Embryonic facial prominence (tissue), 1 donor: Measurements from ENCODE around the gene SPACA7.
"Not testable (repeated sequence)": the region's sequence is repeated elsewhere in the genome, so short reads cannot be mapped to it uniquely, and the experiment has no call there.

Experiments used
- DNase-seq: peaks from one replicate; pipeline ENCODE4 v3.0.0-alpha.2; 2016; ENCODE audit errors: extremely low spot score

Gene SPACA7

GRCh38 chr13:112350300-112350699, 25.9 kb upstream of the SPACA7 start:
- no peak for DNase-seq

- no peak for DNase-seq
Observed at GRCh38 chr13:112351825-112352224, 24.3 kb upstream of the SPACA7 start.

- no peak for DNase-seq
Observed at GRCh38 chr13:112353856-112354255, 22.3 kb upstream of the SPACA7 start.

DNA sequence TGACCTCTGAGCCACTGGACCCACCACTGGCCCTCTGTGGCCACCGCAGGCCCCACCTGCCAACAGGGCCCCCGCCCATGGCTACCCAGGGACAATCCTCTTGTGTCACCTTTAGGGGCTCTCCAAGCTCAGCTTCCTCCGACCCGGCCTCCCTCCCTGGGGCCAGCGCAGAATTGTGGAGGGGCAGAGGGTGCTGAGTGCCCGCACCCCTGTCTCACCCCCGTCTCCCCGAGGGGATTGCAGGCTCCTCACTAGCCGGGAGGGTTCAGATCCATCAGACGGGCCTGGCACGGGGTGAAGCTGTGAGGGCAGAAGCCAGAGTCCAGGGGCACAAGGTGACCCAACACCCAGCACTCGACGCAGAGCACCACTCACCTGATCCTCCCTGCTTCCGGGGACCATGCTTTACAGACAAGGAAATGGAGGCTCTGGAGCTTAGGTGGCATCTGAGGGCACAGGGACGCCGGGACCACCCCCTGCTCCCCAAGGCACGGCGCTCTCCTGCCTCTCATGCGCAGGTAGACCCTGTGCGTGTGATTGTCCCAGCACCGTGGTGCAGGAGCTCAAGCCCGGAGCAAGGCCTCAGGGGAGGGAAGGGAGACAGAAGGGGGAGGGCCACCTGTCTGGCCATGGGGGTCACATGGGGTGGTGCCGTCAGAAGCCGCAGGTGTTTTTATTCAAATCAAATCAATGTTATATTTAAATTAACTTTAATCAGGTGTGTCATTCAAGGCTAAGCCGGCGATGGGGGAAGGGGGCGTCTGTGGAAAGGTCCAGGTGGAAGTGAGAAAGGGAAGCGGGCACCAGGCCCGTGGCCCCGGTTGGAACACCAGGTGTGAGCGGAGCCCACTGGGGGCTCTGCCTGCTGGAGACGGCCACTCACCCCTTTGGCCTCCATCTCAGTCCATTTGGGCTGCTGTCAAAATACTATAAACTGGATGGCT, 21.6 kb upstream of the SPACA7 start:
- DNase-seq, result no peak

DNA sequence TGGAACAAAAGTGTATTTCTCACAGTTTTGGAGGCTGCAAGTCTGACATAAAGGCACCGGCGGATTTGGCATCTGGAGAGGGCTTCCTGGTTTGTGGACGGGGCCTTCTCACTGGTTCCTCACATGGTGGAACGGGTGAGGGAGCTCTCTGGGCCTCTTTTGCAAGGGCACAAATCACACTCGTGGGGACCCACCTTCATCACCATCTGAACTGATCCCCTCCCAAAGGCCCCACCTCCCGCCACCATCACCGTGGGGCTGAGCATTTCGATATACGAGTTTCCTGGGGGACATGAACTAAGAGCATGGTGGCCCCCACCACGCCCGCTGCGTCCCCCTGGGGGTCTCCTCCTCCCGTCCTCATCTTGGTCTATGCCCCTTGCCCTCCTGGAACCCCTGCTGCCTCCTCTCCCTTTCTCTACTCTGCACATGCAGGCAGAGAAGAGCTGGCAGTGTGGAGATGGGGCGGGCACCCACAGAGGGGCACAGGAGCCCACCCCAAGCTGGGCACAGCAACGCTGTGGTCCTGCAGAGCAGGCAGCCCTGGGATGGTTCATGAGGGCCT, 20.8 kb upstream of the SPACA7 start:
- DNase-seq, result no peak

DNA sequence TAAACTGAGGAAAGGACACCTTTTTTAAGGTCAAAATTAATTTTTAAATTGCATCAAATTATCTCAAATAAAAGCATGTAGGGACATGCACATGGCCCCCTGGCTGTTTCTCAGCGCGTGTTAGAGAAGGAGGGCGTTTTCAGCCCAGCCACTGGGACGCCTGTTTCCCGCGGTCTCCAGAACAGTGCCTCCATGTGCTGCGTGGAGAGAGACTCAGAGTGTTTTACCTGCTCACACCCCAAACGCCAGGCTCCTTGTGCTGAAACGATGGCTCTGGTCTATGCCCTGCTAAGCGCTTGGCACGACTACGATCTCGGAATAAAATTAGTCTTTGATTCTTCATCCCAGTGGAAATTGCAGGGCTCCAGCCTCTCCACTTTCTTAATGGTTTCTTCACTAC, 20.0 kb upstream of the SPACA7 start:
- no peak for DNase-seq

GRCh38 chr13:112358156-112358555, 18.0 kb upstream of the SPACA7 start:
- DNase-seq, result no peak

DNA sequence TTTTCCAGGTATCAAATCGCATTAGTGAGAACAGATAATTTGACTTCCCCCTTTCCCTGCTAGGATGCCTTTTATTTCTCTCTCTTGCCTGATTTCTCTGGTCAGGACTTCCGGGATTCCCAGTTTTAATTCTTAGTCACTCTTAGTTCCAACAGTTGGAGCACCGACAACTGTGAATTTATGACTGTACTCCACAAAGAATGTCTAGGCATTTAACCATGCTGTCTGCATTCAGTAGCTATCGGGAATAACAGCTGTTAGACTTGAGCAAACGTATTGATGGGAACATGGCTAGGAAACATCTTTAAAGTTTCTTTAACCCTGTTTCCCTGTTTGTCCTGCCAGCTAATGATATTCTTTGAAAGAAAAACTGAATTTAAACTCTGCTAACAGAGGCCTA, 14.1 kb upstream of the SPACA7 start:
- no peak for DNase-seq

GRCh38 chr13:112363867-112364528, 12.2 kb upstream of the SPACA7 start:
- DNase-seq, result no peak

DNA sequence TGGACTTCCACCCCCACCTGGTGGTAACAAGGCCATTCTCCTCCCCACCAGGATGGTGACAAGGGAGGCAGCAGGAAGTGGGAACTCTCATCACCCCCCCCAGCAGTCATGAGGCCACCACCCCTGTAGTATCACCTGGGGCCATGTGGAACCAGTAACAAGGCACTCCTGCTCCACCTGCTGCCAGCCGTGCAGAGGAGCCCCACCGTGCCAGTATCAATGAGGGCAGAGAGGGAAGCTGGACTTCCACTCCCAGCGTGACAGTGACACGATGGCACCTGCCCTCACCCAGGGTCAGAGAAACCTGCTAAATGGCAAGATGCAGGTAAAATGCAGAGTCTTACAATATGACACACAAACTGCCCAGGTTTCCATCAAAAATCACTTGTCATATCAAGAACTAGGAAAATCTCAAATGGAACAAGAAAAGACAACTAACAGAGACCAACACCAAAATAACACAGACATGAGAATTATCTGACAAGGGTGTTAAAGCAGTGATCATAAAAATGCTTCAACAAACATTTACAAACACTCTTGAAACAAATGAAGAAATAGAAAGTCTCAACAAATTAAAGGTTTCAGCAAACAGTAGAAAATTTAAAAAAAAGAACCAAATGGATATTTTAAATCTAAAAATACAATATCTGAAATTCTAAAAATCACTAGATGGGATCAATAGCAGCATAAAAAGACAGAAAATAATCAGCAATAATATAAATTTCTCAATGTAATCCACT, 9.1 kb upstream of the SPACA7 start:
- no peak for DNase-seq

- no peak for DNase-seq
Observed at GRCh38 chr13:112368883-112369282, 7.3 kb upstream of the SPACA7 start.

- DNase-seq, result no peak
Observed at GRCh38 chr13:112370311-112370710, 5.8 kb upstream of the SPACA7 start.

- no peak for DNase-seq
Observed at GRCh38 chr13:112374271-112374670, 1.9 kb upstream of the SPACA7 start.

DNA sequence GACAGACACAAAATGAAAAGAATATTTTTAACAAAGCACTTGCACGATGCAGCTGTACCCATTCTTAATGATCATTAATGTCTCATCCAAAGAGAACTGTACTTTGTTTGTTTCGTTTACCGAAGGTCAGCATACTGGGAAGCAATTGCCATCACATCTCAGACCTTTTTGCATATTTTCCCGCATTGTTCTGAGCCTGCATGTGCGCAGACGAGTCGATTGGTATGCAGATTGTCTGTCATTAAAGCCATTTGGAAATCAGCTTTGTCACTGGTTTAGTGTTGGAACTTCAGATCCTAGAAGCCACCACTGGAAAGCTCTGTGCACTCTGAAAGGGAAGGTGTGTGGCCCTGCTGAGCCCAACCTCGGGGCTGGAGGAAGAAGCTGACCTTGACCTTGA, 15.6 kb downstream of the SPACA7 start:
- DNase-seq, result no peak

DNA sequence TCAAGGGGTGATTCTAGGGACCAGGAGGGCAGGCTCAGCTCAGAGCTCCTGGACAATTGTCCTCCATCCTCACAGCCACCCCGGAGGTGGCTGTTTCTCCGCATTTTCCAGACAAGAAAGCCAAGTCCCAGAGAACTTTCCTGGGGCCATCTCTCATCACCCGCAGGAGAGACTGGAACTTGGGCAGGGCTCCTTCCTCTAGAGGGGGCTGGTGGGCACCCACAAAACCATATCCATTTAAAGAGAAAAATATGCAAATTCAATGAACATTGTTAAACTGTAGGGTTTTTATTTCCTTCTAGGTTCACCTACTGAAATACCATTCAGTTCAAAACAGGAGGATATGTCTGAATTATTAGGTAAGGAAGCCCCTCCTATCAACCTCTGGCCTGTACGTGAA, 16.6 kb downstream of the SPACA7 start:
- DNase-seq, result no peak

- DNase-seq, result not testable (repeated sequence)
Observed at GRCh38 chr13:112395022-112395421, 18.9 kb downstream of the SPACA7 start.

DNA sequence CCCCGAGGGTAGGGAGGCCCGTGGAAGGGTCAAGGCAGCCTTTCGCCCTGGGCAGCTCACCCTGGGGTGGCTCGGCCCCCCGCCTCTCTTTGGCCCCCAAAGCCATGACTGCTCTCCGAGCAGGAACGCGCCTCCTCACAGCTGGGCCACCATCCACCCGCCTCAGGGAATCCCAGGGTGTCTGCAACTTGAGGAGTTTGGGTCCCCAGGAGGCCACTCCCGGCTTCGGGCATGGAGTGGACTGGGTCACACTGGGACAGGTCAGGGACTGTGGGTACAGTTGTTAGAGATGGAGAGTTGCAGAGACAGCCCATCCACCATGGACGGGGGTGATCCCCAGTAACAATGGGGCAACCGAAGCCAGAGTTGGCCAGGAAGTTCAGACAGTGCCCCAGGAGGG, 19.8 kb downstream of the SPACA7 start:
- not testable (repeated sequence) for DNase-seq

GRCh38 chr13:112397108-112397507, 21.0 kb downstream of the SPACA7 start:
- no peak for DNase-seq

DNA sequence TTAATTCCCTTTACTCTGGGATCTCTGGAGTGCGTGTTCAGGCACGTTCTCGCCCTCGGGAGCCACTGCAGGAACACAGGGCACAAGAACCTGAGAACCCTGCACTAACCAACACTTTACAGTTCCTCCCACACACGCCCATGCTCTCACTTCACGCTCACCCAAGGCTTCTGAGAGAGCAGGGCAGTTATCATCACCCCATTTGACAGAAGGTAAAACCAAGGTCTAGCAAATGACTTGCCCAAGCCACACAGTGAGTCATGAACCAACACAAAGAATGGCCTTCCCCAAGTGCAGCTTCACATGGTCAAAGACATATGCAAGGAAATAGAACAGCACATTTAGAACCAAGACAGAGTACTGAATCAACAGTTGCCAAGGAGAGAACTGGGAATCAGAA, 22.2 kb downstream of the SPACA7 start:
- DNase-seq, result not testable (repeated sequence)

DNA sequence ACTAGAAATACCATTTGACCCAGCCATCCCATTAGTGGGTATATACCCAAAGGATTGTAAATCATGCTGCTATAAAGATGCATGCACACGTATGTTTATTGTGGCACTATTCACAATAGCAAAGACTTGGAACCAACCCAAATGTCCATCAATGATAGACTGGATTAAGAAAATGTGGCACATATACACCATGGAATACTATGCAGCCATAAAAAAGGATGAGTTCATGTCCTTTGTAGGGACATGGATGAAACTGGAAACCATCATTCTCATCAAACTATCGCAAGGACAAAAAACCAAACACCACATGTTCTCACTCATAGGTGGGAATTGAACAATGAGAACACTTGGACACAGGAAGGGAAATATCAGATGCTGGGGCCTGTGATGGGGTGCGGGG, 33.7 kb downstream of the SPACA7 start:
- not testable (repeated sequence) for DNase-seq

DNA sequence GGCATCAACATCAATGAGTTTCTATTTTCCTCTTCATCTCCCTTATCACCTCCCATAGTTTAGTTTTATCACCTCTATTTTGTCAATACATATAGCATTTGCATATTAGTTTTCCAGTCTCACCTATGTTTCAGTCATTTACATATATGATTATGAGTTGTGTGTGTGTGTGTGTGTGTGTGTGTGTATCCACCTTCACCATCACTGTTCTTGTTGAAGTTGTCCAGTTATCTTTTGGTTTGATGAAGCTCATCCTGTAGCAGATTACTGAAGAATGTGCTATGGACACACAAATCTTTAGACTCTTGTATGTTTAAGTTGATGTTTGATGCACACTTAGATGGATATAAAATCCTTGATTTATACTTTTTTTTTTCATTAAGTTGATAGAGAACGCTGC, 40.5 kb downstream of the SPACA7 start:
- DNase-seq, result no peak

DNA sequence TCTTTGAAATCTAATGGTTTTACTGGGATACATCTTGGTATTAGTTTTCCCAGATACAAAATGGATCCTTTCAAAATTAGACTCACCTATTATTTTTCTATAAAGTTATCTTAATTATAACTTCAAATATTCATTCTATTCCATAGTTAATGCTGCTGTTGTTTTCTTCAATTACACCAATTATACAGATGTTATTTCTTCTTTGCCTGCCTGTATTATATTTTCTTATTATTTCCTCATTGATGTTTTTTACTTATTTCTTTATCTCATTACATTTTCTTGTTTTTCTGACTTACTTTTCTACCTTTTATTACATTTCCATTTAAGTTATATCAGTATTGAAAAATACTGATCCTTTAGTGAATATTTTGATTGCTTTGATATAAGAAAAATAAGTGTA, 40.9 kb downstream of the SPACA7 start:
- DNase-seq, result no peak
